Uterus (tissue), 2 donors: ENCODE results near the gene DDX19B.

Source experiments
- CTCF ChIP-seq, 4 experiments: fragments of 200-600 bp in 2 of 4; fragments of 450-650 bp in 2 of 4; sonication (generic) in 2 of 4; IDR thresholded peaks; one replicate each; pipeline ENCODE4 v1.5.1; 2016 to 2019; ENCODE audit warnings: antibody characterized with exemption in 4 of 4, mild to moderate bottlenecking in 2 of 4, moderate library complexity in 1 of 4
- POLR2A ChIP-seq, 2 donors: fragments of 450-650 bp; IDR thresholded peaks; one replicate each; pipeline ENCODE4 v1.6.1; 2016; ENCODE audit warnings: antibody characterized with exemption in 2 of 2, mild to moderate bottlenecking in 1 of 2, moderate library complexity in 1 of 2

DNA sequence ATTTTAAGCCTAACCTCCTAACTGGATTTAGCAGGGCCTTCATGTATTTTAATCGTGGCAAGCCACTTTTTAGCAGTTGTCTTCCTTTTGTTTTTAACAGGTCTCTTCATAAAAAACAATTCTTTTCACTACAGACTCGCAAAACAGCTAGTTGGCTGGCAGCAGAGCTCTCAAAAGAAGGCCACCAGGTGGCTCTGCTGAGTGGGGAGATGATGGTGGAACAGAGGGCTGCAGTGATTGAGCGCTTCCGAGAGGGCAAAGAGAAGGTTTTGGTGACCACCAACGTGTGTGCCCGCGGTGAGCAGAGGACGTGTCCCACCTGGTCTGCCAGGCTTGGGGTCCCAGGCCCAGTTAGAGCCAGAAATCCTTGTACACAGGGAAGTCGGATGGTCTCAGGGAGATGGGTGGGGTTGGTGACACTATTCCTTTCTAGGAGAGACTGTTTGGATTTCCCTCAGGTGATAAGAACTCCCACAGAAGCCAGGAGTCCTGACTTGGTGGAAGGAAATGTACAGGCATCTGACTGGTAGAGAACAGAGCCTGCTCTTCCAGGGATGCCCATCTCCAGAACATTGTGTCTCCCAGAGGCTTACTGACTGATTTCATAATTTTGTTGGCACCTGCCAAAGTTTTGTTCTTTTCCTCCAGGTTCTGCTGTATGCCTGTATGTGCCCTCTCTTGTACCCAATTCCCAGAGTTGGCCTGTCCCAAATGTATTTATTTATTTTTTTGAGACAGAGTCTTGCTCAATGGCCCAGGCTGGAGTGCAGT lies 32.8 kb downstream of the DDX19B start:
- TF ChIP-seq CTCF (IDR thresholded peaks at IDR 0.05) = peak; percentile 13 to 41 (median 32)
- TF ChIP-seq POLR2A (IDR thresholded peaks at IDR 0.05) = no peak
